Heart right ventricle (tissue), 16 donors: ENCODE measurements around the gene PRADC1. TPM values are rescaled to one million over a fixed set of nuclear protein-coding genes. Genes with fewer than 3 reads are reported as not detected.

Source experiments
- ATAC-seq, 8 donors: fragments of 200-7000 bp; cut with Tn5 transposase; one replicate each; pipeline ENCODE4 v1.9.1; 2020; ENCODE audit warnings: mild to moderate bottlenecking in 8 of 8, moderate library complexity in 8 of 8, moderate number of reproducible peaks in 1 of 8
- DNase-seq, 2 donors: peaks; one replicate each; pipeline ENCODE4 v3.0.0-alpha.2; 2020
- H3K27ac ChIP-seq, 10 donors: fragments of 200-600 bp; sonication (generic) in 2 of 10; one replicate each; pipeline versions ENCODE4 v1.5.0 to v1.8.0; 2020 to 2022; ENCODE audit warnings: mild to moderate bottlenecking in 3 of 10
- H3K27me3 ChIP-seq, 7 donors: fragments of 200-600 bp; one replicate each; pipeline ENCODE4 v1.8.0; 2021 to 2022; ENCODE audit warnings: mild to moderate bottlenecking in 2 of 7
- H3K36me3 ChIP-seq, 9 donors: fragments of 200-600 bp; sonication (generic) in 1 of 9; one replicate each; pipeline versions ENCODE4 v1.5.0 to v1.8.0; 2020 to 2022; ENCODE audit warnings: mild to moderate bottlenecking in 2 of 9
- H3K4me1 ChIP-seq, 9 donors: fragments of 200-600 bp; sonication (generic) in 1 of 9; one replicate each; pipeline versions ENCODE4 v1.5.0 to v1.8.0; 2020 to 2022; ENCODE audit warnings: mild to moderate bottlenecking in 4 of 9
- H3K4me3 ChIP-seq, 10 donors: fragments of 200-600 bp; sonication (generic) in 2 of 10; one replicate each; pipeline versions ENCODE4 v1.5.0 to v1.8.0; 2020 to 2022; ENCODE audit warnings: mild to moderate bottlenecking in 7 of 10, moderate library complexity in 2 of 10
- H3K9me3 ChIP-seq, 11 donors: fragments of 200-600 bp in 10 of 11; sonication (generic) in 2 of 11; one replicate each; pipeline versions ENCODE4 v1.5.0 to v1.8.0; 2013 to 2022; ENCODE audit warnings: mild to moderate bottlenecking in 2 of 11, control low read depth in 1 of 11, moderate library complexity in 1 of 11
- WGBS, 2 donors: extraction: QIAGEN DNeasy Blood & Tissue Kit; methylation state at CpG; one replicate each; pipeline ENCODE4 v1.1.7; 2013; ENCODE audit warnings: inconsistent platforms in 1 of 2; 5-methylcytosine and 5-hydroxymethylcytosine counted together
- intact Hi-C, 10 donors: fragments of 100-400 bp; cut with DNase I; formaldehyde crosslinking; loops; one replicate each; pipeline versions ENCODE4 v1.11.1 to v1.14.2; 2022
- polyA plus RNA-seq, 2 donors: library from polyadenylated mRNA; stranded (reverse); fragments of 200-250 nt; gene quantifications; one replicate each; pipeline ENCODE4 v1.2.3, GENCODE V29; 2013
- total RNA-seq, 10 donors: library from RNA; stranded (reverse); fragmentation: NEBNext Ultra II Directional in 3 of 10; extraction: Animal tissue kit (Norgen Biotek cat#: 25700) in 3 of 10; gene quantifications; one replicate each; pipeline versions ENCODE4 v1.2.1 to v1.2.4, GENCODE V29; 2021 to 2023
- TF ChIP-seq, protein P1 (sequence below), 9 donors: fragments of 200-600 bp; sonication (generic) in 2 of 9; IDR thresholded peaks; one replicate each; pipeline versions ENCODE4 v1.5.0 to v1.8.0; 2021 to 2022; ENCODE audit warnings: antibody characterized with exemption in 9 of 9, mild to moderate bottlenecking in 5 of 9, moderate library complexity in 1 of 9
- donor health status: Arrhythmogenic right ventricular cardiomyopathy.
- donor health status: ischemic (EF 13 %, LVEDD 7.1; RV severe dilation, severe dysfunction).
- donor health status: healthy with polysubstance abuse.
- donor health status: DM: no; HTN: yes; CAD: no.
- donor health status: DM: no; HTN: no; CAD: no.
- donor health status: ischemic (EF 25% LVEDD 6.9; RV normal size, moderate dysfunction).
- donor health status: ischemic (EF 25% LVEDD 5.7; RV mildly dilated, moderate dysfunction).
- donor health status: healthy.
- donor health status: DM: yes; HTN: yes; CAD: no.
- donor health status: Ischemic cardiomyopathy.
- donor health status: ischemic (EF 35%, LVEDD 5.7; RV mildly dilated, moderate dysfunction).
- donor health status: nonischemic (EF 11% LVEDD 7.7; RV severe dilation, severe dysfunction).
- donor health status: DM: yes; HTN: yes; CAD: no.
- donor health status: PGD.
- donor health status: ischemic (EF 29% LVEDD 5.4; RV normal size, mild dysfunction).
- donor health status: nonischemic (EF 23%, LVEDD 6.1; RV moderate dilation, normal function).

The PRADC1 gene
- total and polyA plus RNA-seq, 12 donors, result 61.2 to 221 (median 78.8) TPM

GRCh38 chr2:73187549-73187948 lies 45.5 kb downstream of the PRADC1 start:
- no peak overlapping the region for H3K4me3 ChIP-seq
- no peaks in the 10 kb centered on the region for H3K36me3 ChIP-seq
- 36 to 63% methylated on average over 2 of the region's 2 CpGs for WGBS, 2 donors
- peaks cover 0 to 26% (median 3%) of the 10 kb centered on the region in 7 donors for H3K27me3 ChIP-seq
- intact Hi-C loops, result no loop called here
- peaks cover 0 to 10% (median 3%) of the 10 kb centered on the region in 11 donors for H3K9me3 ChIP-seq
- DNase-seq, result no peak
- H3K4me1 ChIP-seq, result no peaks in the 10 kb centered on the region
- no peak overlapping the region for H3K27ac ChIP-seq
- TF ChIP-seq, protein P1, sequence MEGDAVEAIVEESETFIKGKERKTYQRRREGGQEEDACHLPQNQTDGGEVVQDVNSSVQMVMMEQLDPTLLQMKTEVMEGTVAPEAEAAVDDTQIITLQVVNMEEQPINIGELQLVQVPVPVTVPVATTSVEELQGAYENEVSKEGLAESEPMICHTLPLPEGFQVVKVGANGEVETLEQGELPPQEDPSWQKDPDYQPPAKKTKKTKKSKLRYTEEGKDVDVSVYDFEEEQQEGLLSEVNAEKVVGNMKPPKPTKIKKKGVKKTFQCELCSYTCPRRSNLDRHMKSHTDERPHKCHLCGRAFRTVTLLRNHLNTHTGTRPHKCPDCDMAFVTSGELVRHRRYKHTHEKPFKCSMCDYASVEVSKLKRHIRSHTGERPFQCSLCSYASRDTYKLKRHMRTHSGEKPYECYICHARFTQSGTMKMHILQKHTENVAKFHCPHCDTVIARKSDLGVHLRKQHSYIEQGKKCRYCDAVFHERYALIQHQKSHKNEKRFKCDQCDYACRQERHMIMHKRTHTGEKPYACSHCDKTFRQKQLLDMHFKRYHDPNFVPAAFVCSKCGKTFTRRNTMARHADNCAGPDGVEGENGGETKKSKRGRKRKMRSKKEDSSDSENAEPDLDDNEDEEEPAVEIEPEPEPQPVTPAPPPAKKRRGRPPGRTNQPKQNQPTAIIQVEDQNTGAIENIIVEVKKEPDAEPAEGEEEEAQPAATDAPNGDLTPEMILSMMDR (IDR thresholded peaks at IDR 0.05), result no peak
- no peak for ATAC-seq

DNA sequence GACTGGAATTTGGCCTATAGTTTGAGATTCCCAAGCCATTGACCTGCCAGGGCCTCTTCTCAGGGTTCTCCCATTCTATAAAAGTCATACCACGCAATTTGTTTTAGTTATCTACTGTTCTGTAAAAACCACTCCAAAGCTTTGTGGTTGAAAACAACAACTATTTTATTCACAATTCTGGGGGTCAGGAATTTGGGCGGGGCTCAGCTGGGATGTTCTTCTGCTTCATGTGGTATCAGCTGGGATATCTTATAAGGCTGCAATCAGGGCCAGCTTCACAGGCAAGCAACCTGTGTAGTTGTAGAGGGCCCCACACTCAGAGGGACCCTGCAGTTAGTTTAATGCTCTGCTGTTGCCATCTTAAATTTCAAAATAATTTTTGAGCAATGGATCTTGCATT lies 47.1 kb downstream of the PRADC1 start:
- DNase-seq (no peak), ATAC-seq (no peak)
- no peak overlapping the region for H3K27ac ChIP-seq
- H3K4me1 ChIP-seq, result no peaks in the 10 kb centered on the region
- 89 to 96% methylated on average over 2 of the region's 2 CpGs for WGBS, 2 donors
- peaks cover 0 to 10% (median 3%) of the 10 kb centered on the region in 11 donors for H3K9me3 ChIP-seq
- no peaks in the 10 kb centered on the region for H3K36me3 ChIP-seq
- intact Hi-C loops, result no loop called here
- H3K4me3 ChIP-seq, result no peak overlapping the region
- TF ChIP-seq, protein P1 (IDR thresholded peaks at IDR 0.05), result no peak
- H3K27me3 ChIP-seq, result peaks cover 0 to 26% (median 7%) of the 10 kb centered on the region in 7 donors

Other genes starting within 250 kb of the PRADC1 start
- gene SFXN5, start 161.5 kb downstream of the PRADC1 start, total RNA-seq, result 10 to 100 TPM in 5 of 10 donors, 1 to 10 TPM in 5; 7.3 to 11.8 (median 10.0) TPM
- gene SFXN5, start 161.5 kb downstream of the PRADC1 start, polyA plus RNA-seq, result 1 to 10 TPM; 4.4 to 9.5 TPM
- gene RAB11FIP5, start 120.3 kb downstream of the PRADC1 start, total RNA-seq, result 10 to 100 TPM; 16.3 to 30.4 (median 22.3) TPM
- gene RAB11FIP5, start 120.3 kb downstream of the PRADC1 start, polyA plus RNA-seq, result 10 to 100 TPM in 1 of 2 donors, 1 to 10 TPM in 1; 6.8 to 25.2 TPM
- not detected for gene NOTO, start 30.7 kb downstream of the PRADC1 start, total RNA-seq
- gene NOTO, start 30.7 kb downstream of the PRADC1 start, polyA plus RNA-seq, result not detected
- 10 to 100 TPM; 13.3 to 22.7 (median 17.5) TPM for gene SMYD5, start 19.0 kb downstream of the PRADC1 start, total RNA-seq
- 10 to 100 TPM; 17.0 to 17.9 TPM for gene SMYD5, start 19.0 kb downstream of the PRADC1 start, polyA plus RNA-seq
- 100 to 1,000 TPM; 162 to 213 (median 177) TPM for gene CCT7, start 1.1 kb upstream of the PRADC1 start, total RNA-seq
- 100 to 1,000 TPM; 209 to 332 TPM for gene CCT7, start 1.1 kb upstream of the PRADC1 start, polyA plus RNA-seq
- 1 to 10 TPM in 3 of 10 donors, under 1 TPM in 7; 0.57 to 1.8 (median 0.80) TPM for gene FBXO41, start 51.2 kb upstream of the PRADC1 start, total RNA-seq
- under 1 TPM; 0.12 to 0.51 TPM for gene FBXO41, start 51.2 kb upstream of the PRADC1 start, polyA plus RNA-seq
- under 1 TPM in 1 of 10 donors, not detected in 9; 0.36 TPM for gene EGR4, start 60.3 kb upstream of the PRADC1 start, total RNA-seq
- gene EGR4, start 60.3 kb upstream of the PRADC1 start, polyA plus RNA-seq, result not detected
- 10 to 100 TPM in 6 of 10 donors, 1 to 10 TPM in 4; 4.7 to 16.9 (median 10.9) TPM for gene ALMS1, start 152.6 kb upstream of the PRADC1 start, total RNA-seq
- gene ALMS1, start 152.6 kb upstream of the PRADC1 start, polyA plus RNA-seq, result 1 to 10 TPM; 3.8 to 5.7 TPM